GM06990 (cell line): ENCODE data around the gene CD4.

Source experiments
- DNase-seq: peaks from one replicate; pipeline ENCODE4 v3.0.0-alpha.2; 2011; ENCODE audit not compliant: insufficient read length; ENCODE audit errors: extremely low read depth
- H3K27me3 ChIP-seq: replicated peaks from 2 replicates; pipeline ENCODE4 v1.6.0; 2011; ENCODE audit warnings: low read length; ENCODE audit not compliant: control insufficient read depth, insufficient read depth
- H3K36me3 ChIP-seq: 2 replicates; pipeline ENCODE4 v1.5.1; 2011; ENCODE audit warnings: low read length; ENCODE audit not compliant: control insufficient read depth, insufficient read depth
- H3K4me3 ChIP-seq: replicated peaks from 2 replicates; pipeline ENCODE4 v1.5.1; 2011; ENCODE audit warnings: low read depth, mild to moderate bottlenecking, control low read depth, low read length
- TF ChIP-seq, protein P1 (sequence below): IDR thresholded peaks from 2 replicates; pipeline ENCODE4 v1.5.1; 2011; ENCODE audit warnings: low read length, control low read depth, mild to moderate bottlenecking, inconsistent platforms; ENCODE audit not compliant: insufficient read depth, poor library complexity, severe bottlenecking

The CD4 gene

GRCh38 chr12:6851921-6852650 is 62.8 kb downstream of the CD4 start, which contains the start of gene USP5:
Gene USP5 (plus strand): TSS chr12:6852150. CDS start chr12:6852180, 30 bp downstream.
- Histone ChIP-seq H3K36me3 (peaks cover 18% of the 10 kb centered on the region), H3K4me3 (peak within 1 kb of the TSS; percentile 95), H3K27me3 (no peaks in the 10 kb centered on the region)
- peak; percentile 100 for DNase-seq
- TF ChIP-seq, protein P1, sequence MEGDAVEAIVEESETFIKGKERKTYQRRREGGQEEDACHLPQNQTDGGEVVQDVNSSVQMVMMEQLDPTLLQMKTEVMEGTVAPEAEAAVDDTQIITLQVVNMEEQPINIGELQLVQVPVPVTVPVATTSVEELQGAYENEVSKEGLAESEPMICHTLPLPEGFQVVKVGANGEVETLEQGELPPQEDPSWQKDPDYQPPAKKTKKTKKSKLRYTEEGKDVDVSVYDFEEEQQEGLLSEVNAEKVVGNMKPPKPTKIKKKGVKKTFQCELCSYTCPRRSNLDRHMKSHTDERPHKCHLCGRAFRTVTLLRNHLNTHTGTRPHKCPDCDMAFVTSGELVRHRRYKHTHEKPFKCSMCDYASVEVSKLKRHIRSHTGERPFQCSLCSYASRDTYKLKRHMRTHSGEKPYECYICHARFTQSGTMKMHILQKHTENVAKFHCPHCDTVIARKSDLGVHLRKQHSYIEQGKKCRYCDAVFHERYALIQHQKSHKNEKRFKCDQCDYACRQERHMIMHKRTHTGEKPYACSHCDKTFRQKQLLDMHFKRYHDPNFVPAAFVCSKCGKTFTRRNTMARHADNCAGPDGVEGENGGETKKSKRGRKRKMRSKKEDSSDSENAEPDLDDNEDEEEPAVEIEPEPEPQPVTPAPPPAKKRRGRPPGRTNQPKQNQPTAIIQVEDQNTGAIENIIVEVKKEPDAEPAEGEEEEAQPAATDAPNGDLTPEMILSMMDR: no peak

GRCh38 chr12:6852651-6853354 is 63.5 kb downstream of the CD4 start:
- TF ChIP-seq, protein P1: no peak

DNA sequence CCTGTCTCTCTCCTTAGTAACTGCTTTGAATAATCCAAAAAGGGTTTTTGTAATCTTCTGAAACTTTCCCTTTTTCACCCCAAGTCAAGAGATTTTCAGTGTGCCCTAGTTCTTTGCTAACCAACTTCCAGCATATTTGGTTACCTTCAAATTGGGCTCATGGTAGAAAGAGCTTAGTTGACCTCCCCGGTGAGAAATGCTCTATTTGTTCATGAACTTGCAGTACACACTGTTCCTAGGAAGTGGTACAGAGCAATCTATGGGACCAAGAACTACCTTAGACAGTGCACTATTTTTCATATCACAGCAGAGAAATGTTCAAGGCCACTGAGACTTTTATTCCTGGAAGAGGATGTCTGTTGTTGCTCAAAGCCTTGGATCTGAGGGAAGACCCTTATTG is 64.3 kb downstream of the CD4 start:
- TF ChIP-seq, protein P1: no peak
- H3K4me3 ChIP-seq: peak overlapping the region; percentile 80; the same call in 1 of the 2 replicates
- H3K36me3 ChIP-seq: peaks cover 26% of the 10 kb centered on the region
- no peak for DNase-seq
- no peaks in the 10 kb centered on the region for H3K27me3 ChIP-seq

More at GRCh38 chr12:6852651-6853354, 63.5 kb downstream of the CD4 start:
- peak overlapping the region; percentile 80 for H3K4me3 ChIP-seq
- H3K36me3 ChIP-seq: peaks cover 23% of the 10 kb centered on the region
- DNase-seq: peak; percentile 51
- H3K27me3 ChIP-seq: no peaks in the 10 kb centered on the region

GRCh38 chr12:6854036-6854435 is 64.7 kb downstream of the CD4 start:
- DNase-seq: no peak
- Histone ChIP-seq H3K36me3 (peaks cover 28% of the 10 kb centered on the region), H3K4me3 (no peak overlapping the region), H3K27me3 (no peaks in the 10 kb centered on the region)
- TF ChIP-seq, protein P1: no peak

GRCh38 chr12:6855322-6855721 is 66.0 kb downstream of the CD4 start:
- H3K27me3 ChIP-seq: no peaks in the 10 kb centered on the region
- TF ChIP-seq, protein P1: no peak

More at GRCh38 chr12:6855322-6855721, 66.0 kb downstream of the CD4 start:
- no peak overlapping the region for H3K4me3 ChIP-seq
- H3K36me3 ChIP-seq: peaks cover 35% of the 10 kb centered on the region
- DNase-seq: no peak
